Kidney (tissue), 14 donors: Measurements from ENCODE around the gene NPAS3. TPM values are rescaled to one million over a fixed set of nuclear protein-coding genes. Genes with fewer than 3 reads are reported as not detected.

Source experiments
- DNase-seq, 5 donors: peaks; one replicate each; pipeline ENCODE4 v3.0.0-alpha.2; 2013 to 2020
- FAIRE-seq: peaks from 2 replicates; lab custom pipeline; 2012; peaks lifted over from hg19 to GRCh38; lab: Jason Lieb, UNC
- H3K27ac ChIP-seq, 2 donors: one replicate each; pipeline ENCODE4 v1.7.0; 2013; ENCODE audit warnings: low read depth in 2 of 2, low read length in 2 of 2, inconsistent platforms in 1 of 2
- H3K27me3 ChIP-seq: one replicate; pipeline ENCODE4 v1.7.1; 2013; ENCODE audit warnings: low read length, inconsistent platforms; ENCODE audit not compliant: control insufficient read depth, insufficient read depth
- H3K36me3 ChIP-seq, 3 donors: one replicate each; pipeline versions ENCODE4 v1.7.0 to v1.7.1; 2013; ENCODE audit warnings: low read length in 3 of 3, control low read depth in 1 of 3, inconsistent platforms in 1 of 3; ENCODE audit not compliant: insufficient read depth in 3 of 3, control insufficient read depth in 2 of 3
- H3K4me1 ChIP-seq, 3 donors: one replicate each; pipeline versions ENCODE4 v1.7.0 to v1.7.1; 2013; ENCODE audit warnings: low read length in 3 of 3, inconsistent platforms in 1 of 3, low read depth in 1 of 3; ENCODE audit not compliant: control insufficient read depth in 2 of 3, insufficient read depth in 2 of 3
- H3K4me3 ChIP-seq, 3 donors: one replicate each; pipeline versions ENCODE4 v1.7.0 to v1.8.1; 2013; ENCODE audit warnings: low read length in 3 of 3, control low read depth in 1 of 3, inconsistent platforms in 1 of 3
- H3K9ac ChIP-seq, 3 donors: one replicate each; pipeline versions ENCODE4 v1.7.0 to v1.7.1; 2013; ENCODE audit warnings: low read length in 3 of 3, control low read depth in 1 of 3, inconsistent platforms in 1 of 3
- H3K9me3 ChIP-seq, 3 donors: one replicate each; pipeline versions ENCODE4 v1.7.0 to v1.7.1; 2013; ENCODE audit warnings: low read length in 3 of 3, control low read depth in 1 of 3, inconsistent platforms in 1 of 3; ENCODE audit not compliant: control insufficient read depth in 2 of 3, insufficient read depth in 1 of 3
- intact Hi-C: fragments of 100-400 bp; cut with DNase I; formaldehyde crosslinking; loops from one replicate; pipeline ENCODE4 v1.11.1; 2022
- polyA plus RNA-seq: library from polyadenylated mRNA; stranded (reverse); fragments of 350-450 nt; fragmentation: Illumina TruSeq; extraction: RNeasy Lipid Tissue Mini Kit (QIAGEN cat#74804); gene quantifications from one replicate; pipeline ENCODE4 v1.2.3, GENCODE V29; 2014; ENCODE audit warnings: low read depth, low replicate concordance; ENCODE audit not compliant: insufficient read depth
- total RNA-seq: library from RNA; stranded (reverse); fragmentation: NEBNext Ultra II Directional; extraction: Animal tissue kit (Norgen Biotek cat#: 25700); gene quantifications from one replicate; pipeline ENCODE4 v1.2.1, GENCODE V29; 2021
- TF ChIP-seq, protein P1 (sequence below): IDR thresholded peaks from 3 replicates; pipeline ENCODE4 v1.5.1; 2012; ENCODE audit warnings: mild to moderate bottlenecking, moderate library complexity, borderline replicate concordance; ENCODE audit not compliant: insufficient read depth; ENCODE audit errors: extremely low read depth
- donor health status: control.
- donor health status: control.
- donor health status: control.
- donor health status: control.
- donor health status: control.
- donor health status: DM: yes; HTN: yes; CAD: no.
- donor health status: Normal renal cell carcinoma (clear cell type).

The NPAS3 gene
- total and polyA plus RNA-seq, 2 donors from 2014 or later = 0.82 to 5.0 TPM

DNA sequence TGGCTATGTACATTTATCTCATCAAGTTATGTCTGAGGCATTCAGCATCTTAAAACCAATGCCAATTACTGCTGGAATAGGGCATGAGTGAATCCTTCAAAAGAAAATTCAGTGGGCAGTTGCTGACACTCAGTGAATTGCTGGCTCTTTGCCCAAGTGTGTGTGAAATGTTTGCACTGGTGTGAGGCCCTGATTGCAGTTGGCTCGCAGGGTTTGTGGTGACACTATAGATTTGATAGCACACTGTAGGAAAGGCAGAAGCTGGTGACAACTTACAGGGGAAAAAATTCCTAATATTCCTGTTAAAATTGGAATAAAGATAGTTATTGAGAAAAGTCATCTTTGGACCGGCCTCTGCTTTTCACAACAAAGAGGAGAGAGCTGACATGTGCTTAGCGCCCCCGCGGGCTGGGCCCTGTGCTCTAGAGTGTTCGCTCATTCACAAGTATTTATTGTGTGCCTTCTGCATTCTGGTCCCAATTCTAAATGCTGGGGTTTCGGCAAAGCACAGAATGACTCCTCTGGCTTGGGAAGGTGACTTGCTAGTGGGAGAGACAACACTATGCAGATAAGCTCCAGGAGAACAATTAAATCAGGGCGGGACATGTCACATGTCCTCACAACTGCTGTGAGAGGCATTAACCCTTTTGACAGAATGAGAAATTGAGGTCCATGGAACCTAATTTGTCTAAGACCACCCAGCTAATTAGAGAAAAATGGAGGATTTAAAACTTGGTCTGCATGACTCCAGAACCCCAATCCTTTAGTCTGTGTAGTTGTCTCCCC is 418.7 kb downstream of the NPAS3 start:
- Histone ChIP-seq H3K4me1 (no peaks in the 10 kb centered on the region), H3K27ac (no peak overlapping the region), H3K9me3 (no peaks in the 10 kb centered on the region), H3K27me3 (no peaks in the 10 kb centered on the region), H3K36me3 (no peaks in the 10 kb centered on the region), H3K9ac (no peak overlapping the region), H3K4me3 (no peak overlapping the region)
- DNase-seq (no peak), FAIRE-seq (no peak)
- TF ChIP-seq, protein P1, sequence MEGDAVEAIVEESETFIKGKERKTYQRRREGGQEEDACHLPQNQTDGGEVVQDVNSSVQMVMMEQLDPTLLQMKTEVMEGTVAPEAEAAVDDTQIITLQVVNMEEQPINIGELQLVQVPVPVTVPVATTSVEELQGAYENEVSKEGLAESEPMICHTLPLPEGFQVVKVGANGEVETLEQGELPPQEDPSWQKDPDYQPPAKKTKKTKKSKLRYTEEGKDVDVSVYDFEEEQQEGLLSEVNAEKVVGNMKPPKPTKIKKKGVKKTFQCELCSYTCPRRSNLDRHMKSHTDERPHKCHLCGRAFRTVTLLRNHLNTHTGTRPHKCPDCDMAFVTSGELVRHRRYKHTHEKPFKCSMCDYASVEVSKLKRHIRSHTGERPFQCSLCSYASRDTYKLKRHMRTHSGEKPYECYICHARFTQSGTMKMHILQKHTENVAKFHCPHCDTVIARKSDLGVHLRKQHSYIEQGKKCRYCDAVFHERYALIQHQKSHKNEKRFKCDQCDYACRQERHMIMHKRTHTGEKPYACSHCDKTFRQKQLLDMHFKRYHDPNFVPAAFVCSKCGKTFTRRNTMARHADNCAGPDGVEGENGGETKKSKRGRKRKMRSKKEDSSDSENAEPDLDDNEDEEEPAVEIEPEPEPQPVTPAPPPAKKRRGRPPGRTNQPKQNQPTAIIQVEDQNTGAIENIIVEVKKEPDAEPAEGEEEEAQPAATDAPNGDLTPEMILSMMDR = no peak
- intact Hi-C loops = no loop called here

DNA sequence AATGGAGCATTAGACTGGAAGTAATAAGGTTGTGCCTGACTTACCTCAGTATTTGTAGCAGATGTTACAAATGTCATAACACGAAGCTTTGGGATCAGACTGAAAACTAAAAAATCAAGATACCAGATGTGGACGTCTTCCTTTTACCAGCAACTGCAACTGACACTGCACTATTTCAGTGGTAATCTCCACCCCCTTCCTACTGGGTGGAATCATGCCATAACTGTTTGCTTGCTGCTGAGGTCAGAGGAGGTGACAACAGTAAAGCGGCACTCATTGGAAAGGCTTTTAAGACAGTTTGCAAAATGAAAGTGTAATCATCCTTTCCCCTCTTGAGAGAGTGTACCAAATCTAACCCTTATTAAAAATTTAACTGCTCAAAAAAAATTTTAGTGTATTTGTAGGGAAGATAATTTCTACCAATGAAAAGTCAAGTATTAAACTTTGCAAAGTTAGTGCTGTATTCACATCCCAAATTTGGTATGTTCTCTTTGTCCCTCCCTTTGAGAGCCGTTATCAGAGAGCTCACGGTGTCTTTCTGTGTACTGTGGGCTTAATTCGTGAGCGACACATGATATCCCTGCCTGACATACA is 420.7 kb downstream of the NPAS3 start:
- Histone ChIP-seq H3K27ac (no peak overlapping the region), H3K27me3 (no peaks in the 10 kb centered on the region), H3K4me1 (no peaks in the 10 kb centered on the region), H3K36me3 (no peaks in the 10 kb centered on the region), H3K9me3 (no peaks in the 10 kb centered on the region), H3K4me3 (no peak overlapping the region), H3K9ac (no peak overlapping the region)
- intact Hi-C loops = no loop called here
- FAIRE-seq (no peak), DNase-seq (no peak)
- TF ChIP-seq, protein P1 = no peak

DNA sequence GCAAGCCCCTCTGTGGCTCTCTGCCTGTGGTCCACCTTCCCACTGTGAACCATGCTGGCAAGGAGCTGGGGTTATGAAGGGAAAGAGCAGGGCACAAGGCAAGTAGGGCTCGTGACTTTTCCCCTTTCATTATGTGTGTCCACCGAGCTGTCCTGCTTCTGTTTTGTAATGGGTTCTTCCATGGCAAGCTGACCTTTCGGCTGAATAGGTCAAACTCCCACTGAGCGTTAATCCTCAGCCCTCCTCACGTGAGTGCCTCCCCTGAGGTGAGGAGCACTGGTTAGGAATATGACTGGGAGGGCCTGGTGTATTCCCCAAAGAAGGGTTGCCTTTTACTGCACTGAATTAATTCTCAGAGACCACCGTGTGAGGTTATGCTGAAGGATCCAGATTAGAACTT is 424.3 kb downstream of the NPAS3 start:
- intact Hi-C loops = no loop called here
- no peak overlapping the region for H3K27ac ChIP-seq
- H3K9ac ChIP-seq = no peak overlapping the region
- H3K4me1 ChIP-seq = no peaks in the 10 kb centered on the region
- no peaks in the 10 kb centered on the region for H3K27me3 ChIP-seq
- H3K9me3 ChIP-seq = no peaks in the 10 kb centered on the region
- TF ChIP-seq, protein P1 = no peak
- no peak overlapping the region for H3K4me3 ChIP-seq
- FAIRE-seq (no peak), DNase-seq (no peak)
- H3K36me3 ChIP-seq = no peaks in the 10 kb centered on the region
